Tongue (tissue), 2 donors: ENCODE measurements around the gene CCDC74A. TPM values are rescaled to one million over a fixed set of nuclear protein-coding genes. Genes with fewer than 3 reads are reported as not detected.
"Not testable (repeated sequence)": the region's sequence is repeated elsewhere in the genome, so short reads cannot be mapped to it uniquely, and the experiment has no call there.

Source experiments
- DNase-seq: peaks from one replicate; pipeline ENCODE4 v3.0.0-alpha.2; 2015
- total RNA-seq: library from RNA; depleted of rRNA; stranded (reverse); fragments of >200 nt; gene quantifications from one replicate; pipeline ENCODE4 v1.2.3, GENCODE V29; 2014

The CCDC74A gene
- total RNA-seq, 1 donor from 2014 or later: 2.2 TPM

DNA sequence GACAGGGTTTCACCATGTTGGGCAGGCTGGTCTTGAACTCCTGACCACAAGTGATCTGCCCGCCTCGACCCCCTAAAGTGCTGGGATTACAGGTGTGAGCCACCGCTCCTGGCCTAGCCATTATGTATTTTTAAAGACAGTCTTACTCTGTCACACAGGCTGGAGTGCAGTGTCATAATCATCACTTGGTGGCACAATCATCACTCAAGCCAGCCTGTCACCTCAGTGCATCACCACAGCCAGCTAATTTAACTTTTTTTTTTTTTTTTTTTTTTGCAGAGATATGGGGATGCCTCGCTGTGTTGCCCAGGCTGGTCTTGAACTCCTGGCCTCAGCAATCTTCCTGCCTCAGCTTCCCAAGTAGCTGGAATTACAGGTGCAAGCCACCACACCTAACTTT, 24.1 kb upstream of the CCDC74A start:
- not testable (repeated sequence) for DNase-seq

DNA sequence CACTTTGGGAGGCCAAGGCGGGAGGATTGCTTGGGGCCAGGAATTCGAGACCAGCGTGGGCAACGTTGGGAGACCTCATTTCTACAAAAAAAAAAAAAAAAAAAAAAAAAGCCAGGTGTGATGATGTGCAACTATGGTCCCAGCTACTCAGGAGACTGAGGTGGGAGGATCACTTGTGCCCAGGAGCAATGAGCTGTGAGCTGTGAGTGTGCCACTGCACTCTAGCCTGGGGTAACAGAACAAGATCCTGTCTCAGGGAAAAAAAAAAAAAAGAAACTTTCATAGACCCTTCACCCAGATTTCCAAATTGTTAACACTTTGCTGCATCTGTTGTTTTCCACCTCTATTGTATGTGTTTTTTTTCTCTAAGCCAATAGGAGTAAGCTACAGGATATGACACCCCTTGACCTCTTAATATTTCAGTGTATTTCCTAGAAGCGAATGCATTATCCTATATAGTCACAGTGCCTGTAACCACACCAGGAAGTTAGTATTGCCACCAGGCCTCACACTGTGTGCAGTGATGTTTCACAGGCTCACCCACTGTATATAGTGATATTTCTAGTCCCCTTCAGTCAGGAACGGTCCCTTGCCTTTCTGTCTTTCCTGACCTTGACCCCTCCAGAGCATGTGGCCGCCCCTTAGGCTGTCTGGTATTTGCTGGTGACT, 23.5 kb upstream of the CCDC74A start:
- DNase-seq: not testable (repeated sequence)

DNA sequence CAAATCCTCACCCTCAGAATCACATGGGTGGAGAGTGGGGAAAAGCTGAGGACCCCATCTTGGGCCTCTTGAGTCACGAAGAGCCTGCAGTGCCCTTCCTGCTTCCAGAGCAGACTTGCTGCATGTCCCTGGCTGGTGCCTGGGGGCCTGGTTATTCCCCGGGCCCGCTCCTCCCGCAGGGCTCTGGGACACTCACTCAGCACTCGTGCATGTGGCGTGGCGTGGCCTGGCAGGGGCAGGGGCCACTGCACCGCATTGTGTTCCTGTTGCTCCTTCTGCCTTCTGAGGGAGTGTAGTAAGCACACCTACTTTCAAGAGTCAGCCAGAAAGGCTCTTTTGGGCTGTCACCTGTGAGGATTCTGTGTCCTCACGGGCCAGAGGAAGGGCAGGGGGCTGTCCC, 18.1 kb upstream of the CCDC74A start:
- no peak for DNase-seq

DNA sequence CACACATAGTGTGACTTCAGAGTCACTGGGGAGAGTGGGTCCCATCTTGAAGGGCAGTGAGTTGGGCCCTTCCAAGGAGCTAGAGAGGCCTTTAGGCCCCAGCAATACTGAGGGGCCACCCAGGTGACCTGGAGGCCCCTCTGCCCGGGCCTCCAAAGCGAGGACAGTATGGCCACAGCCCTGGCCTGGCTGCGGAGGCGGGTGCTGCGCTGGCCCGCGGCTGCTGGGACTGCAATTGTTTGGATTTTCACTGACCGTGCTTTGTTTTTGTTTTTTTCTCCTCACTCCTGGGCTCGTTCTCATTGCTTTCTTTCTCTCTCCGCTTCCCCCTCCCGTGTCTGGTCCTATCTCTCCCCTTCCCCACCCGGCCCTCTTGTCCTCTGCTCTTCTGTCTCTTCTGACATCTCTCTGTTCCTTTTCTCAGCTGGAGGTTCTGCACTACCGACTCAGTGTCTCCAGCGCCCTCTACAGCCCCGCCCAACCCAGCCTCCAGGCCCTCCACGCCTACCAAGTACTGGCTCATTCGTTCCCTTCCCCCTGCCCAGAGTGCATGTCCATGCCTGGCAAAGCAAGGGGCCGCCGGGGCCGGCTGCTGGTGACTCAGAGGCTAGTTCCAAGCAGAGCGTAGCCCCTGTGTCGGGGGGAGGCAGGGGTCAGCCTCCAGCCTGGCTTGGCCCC, 16.3 kb upstream of the CCDC74A start:
- not testable (repeated sequence) for DNase-seq

DNA sequence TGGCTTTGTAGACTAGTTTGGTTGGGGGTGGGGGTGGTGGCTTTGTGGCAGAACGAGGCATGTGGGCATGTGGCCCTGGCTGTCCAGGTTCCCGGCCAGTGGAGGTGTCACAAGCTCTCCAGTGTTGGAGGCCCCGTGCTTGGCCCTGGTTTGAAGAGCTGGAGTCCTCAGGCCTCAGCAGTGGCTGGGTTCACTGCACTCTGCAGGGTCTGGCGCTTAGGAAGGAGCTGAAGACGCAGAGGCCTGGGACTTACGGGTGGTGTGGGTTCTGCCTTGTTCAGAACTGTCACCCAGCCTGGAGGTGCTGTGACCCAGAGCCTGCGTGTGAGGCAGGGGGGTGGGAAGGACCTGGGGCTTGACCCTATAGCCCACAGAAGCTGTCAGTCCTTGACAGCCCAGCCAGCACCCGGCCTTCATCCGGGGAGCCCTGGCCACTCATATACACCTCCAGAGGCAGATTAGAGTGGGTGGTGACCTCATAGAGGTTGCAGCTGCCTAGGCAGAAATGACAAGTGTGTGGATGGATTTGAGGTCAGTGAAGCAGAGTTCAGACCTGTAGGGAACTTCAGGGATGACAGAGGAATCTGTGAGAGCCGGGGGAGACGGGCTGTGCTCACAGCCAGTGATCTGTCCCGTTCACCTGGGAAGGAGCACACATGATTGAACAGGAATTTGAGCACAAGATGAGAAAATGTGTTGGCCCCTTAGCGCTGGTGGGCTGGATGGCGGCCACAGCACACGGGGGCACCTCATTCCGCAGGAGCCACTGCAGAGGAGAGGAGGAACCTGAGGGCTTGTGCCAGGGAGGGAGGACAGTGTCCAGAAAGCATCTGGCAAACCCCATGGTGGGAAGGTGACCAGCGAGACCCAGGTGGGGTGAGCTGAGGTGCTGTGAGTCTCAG, 15.5 kb upstream of the CCDC74A start:
- DNase-seq: not testable (repeated sequence)

DNA sequence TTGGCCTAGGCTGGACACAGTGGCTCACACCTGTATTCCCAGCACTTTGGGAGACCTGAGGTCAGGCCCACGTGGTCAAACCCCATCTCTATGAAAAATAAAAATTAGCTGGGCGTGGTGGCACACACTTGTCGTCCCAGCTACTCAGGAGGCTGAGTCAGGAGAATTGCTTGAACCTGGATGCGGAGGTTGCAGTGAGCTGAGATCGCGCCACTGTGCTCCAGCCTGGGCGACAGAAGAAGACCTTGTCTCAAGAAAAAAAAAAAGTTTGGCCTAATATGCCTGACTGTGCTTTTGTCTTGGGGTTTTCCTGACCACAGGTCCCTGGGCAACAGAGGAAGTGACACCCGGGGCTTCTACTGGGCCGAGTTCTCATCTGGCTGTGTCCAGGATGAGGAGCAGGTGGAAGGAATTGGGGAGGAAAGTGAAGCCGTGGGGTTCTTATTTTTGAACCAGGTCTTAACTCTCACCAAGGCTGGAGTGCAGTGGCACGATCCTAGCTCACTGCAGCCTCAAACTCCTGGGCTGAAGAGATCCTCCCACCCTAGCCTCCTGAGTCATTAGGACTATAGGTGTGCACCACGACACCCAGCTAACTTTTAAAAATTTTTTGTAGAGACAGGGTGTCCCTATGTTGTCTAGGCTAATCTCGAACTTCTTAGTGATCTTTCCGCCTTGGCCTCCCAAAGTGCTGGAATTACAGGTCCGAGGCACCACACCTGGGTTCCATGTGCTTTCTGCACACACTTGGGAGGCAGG, 13.1 kb upstream of the CCDC74A start:
- DNase-seq: not testable (repeated sequence)

DNA sequence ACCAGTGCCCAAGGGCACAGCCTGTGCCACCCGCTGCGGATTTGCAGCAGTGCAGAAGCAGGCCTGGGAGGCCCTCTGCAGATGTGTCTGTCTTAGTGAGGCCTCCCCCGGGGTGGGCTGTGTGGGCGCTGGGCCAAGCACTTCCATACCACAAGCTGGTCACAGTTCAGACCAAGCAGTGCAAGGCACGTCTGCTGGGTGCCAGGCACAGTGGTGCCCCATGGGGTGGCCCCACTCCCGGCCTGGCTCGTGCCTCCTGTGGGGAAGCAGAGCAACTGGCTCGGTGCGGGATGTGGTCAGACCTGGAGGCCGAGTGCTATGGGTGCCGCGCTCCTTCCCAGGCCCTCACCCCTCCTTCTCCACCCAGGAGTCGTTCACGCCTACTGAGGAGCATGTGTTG, 12.5 kb upstream of the CCDC74A start:
- not testable (repeated sequence) for DNase-seq

DNA sequence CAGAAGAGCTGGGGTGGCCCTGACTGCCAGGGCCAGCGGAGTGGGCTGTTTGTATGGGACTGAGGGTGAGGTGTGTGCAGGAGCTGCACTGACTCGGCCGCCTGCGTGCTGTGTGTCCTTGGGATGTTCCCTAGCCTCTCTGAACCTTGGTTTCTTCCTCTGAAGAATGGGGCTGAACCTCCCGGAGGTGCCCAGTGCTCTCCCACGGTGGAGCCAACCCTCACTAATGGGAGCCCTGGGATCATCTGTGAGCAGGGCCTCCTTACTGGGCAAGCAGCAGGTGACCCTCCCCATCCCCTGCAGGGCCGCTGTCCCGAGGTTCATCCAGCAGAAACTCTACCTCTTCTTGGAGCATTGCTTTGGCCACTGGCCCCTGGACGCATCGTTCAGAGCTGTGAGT, 11.7 kb upstream of the CCDC74A start:
- no peak for DNase-seq

DNA sequence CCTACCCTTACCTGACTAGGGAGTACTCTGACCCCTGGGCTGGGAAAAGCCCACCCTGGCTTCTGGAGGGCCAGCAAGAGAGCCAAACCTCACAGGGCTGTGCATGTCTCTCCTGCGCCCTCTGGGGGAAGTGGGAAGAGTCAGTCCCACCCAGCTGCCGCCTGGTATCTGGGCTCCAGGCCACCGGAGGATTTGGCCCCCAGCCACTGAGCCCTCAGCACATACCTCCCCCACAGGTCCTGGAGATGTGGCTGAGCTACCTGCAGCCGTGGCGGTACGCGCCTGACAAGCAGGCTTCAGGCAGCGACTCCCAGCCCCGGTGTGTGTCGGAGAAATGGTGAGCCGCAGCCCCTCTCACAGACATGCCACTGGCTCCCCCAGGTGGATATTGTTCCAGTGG, 11.1 kb upstream of the CCDC74A start:
- peak; percentile 10 for DNase-seq

DNA sequence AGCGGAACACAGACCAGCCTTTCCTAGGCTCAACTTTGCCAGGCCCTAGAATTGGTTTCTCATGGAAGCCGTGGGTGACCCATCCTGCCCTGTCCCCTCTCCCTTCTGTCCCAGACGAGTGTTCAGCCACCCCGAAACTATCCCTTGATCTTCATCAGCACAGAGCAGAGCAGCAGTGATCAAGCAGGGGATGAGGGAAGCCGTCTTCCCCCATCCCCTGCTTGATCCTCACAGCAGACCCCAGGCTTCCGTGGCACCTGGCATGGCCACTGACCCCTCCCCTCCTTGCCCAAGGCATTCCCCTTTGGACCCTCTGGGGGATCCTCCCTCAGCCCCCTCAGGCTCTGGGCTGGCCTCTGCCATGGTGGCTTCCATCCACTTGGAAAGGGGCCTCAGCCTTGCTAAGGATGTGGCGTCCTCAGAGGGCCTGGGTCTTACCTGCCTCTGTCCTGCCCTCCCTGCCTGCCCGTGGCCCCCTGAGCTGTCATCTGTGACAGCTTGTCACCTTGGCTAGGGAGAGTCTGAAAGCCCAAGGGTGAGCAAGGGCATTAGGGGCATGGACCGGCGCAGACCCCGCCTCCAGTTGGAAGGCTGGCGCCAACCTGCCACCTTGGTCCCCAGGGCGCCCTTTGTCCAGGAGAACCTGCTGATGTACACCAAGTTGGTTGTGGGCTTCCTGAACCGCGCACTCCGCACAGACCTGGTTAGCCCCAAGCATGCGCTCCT, 10.4 kb upstream of the CCDC74A start:
- DNase-seq: no peak

DNA sequence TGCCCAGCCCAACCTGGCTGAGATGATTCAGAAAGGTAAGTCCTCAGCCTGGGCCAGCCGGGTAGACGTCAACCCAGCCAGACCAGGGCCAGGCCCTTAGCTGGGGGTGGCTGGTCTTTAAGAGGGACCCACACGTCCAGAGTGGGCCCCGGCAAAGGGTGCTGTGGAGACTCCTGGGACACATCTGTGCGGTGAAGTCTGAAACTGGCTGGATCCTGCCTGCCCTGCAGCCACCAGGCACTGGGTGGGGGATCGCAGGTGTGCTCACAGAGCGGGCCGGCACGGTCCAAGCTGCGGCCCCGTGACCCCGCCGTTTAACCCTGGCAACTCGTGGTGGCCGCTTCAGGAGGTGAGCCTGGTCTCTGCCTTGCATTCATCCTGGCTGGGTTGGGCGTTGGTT, 9.8 kb upstream of the CCDC74A start:
- DNase-seq: not testable (repeated sequence)

DNA sequence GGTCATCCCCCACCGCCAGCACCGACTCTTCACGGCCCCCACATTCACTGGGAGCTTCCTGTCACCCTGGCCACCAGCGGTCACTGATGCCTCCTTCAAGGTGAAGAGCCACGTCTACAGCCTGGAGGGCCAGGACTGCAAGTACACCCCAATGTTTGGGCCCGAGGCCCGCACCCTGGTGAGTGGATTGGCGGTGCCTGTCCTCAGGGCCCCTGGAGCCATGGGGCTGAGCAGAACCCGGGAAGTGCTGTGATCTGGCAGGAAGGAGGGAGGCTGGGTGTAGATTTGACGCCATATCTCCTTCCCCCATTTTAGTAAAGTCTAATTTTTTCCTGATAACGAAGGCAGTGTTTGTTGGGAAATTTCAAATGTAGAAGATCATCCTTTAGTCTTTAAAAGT, 9.2 kb upstream of the CCDC74A start:
- not testable (repeated sequence) for DNase-seq

DNA sequence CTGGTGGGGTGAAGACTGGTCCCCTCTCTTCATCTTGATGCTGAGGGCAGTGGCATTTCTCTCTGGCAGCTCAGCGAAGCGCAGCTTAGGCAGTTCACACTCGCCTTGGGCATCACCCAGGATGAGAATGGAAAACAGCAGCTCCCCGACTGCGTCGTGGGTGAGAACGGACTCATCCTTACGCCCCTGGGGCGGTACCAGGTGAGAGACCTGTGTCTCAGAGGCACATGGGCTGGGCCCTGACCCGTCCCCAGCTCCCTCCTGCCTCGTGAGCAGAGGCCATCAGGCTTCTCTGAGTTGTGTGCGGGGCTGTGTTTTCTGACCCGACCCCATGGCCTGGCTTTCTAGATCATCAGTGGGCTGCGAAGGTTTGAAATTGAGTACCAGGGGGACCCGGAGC, 8.2 kb upstream of the CCDC74A start:
- DNase-seq: no peak

DNA sequence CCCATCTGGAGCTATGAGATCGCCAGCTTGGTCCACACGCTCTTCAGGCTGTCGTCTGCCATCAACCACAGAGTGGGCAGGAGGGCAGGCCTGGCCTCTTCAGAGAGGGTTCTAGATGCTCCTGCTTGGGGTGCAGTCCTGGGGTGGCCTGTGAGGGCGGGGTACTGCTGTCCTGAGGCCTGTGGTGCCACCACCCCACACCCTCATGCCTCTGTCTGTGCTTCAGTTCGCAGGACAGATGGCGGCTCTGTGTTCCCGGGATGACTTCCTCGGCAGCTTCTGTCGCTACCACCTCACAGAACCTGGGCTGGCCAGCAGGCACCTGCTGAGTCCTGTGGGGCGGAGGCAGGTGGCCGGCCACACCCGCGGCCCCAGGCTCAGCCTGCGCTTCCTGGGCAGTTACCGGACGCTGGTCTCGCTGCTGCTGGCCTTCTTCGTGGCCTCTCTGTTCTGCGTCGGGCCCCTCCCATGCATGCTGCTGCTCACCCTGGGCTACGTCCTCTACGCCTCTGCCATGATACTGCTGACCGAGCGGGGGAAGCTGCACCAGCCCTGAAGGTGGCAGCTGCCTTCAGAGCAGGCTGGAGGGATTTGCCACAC, 7.7 kb upstream of the CCDC74A start:
- DNase-seq: not testable (repeated sequence)

DNA sequence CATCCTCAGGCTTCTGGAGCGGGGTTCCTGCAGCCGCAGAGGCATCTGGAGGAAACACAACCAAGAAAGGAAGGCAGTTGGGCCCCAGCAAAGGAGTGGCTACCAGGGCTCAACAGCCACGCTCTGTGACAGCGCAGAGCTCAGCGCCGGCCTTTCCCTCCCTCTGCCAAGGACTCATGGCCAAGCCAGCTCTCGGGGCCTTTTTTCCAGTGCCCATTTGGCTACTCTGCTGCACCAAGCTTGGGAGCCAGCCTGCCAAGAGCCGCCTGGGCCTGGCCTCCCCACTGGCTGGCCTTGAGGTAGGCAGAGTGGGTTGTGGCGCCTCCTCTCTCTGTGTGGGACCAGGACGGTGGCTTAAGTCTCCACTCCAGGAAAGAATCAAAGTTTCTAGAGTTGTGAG, 7.2 kb upstream of the CCDC74A start:
- no peak for DNase-seq

DNA sequence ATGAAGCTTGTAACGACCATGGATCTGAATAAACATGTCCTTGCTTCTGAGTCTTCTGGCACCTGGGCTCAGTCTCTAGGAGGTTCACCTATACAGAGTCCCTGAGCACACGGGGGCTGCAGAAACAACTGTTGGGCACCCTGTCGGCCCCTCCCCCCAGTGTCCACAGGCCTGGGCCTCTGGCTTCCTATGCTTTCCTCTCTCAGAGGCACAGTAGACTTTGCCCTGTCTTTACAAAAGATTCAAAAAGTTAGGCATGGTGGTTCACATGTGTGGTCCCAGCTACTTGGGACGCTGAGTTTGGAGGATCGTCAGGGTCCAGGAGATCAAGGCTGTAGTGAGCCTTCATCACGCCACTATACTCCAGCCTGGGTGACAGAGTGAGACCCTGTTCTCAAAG, 6.2 kb upstream of the CCDC74A start:
- not testable (repeated sequence) for DNase-seq

DNA sequence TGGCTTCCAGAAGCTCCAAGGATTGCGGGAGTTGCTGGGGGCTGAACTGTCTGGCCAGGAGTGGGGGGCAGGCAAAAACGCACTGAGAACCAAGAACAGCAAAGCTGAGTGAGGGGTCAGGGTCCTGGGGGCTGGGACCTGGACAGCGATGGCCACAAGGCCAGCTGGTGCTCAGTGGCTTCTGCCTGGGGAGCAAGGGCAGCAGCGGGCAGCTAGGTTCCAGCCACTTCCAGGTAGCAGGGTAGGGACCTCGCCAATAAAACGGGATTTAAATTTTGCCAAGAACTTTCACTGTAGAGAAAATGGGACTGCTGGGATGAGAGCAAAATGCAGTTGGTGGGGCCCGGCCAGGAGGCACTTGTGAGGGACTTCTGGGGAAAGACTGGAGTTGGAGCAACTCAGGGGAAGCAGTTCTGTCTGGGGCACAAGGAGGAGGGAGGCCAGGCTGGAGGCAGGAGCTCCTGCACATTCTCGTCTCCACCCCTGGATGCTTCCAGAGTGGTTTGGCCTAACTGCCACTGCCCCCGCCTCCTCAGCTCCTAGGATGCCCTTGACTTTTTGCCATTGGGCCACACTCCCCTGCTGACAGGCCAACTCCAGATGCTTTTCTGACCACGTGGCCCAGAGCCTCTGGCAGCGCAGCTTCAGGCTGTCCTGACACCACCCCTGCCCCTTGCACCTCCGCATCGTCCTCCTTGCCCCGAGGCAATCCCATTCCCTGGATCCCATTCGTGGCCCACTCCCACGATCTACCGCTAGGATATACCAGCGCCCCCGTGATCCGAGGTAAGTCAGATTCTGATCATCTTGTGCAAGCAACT, 5.5 kb upstream of the CCDC74A start:
- no peak for DNase-seq

DNA sequence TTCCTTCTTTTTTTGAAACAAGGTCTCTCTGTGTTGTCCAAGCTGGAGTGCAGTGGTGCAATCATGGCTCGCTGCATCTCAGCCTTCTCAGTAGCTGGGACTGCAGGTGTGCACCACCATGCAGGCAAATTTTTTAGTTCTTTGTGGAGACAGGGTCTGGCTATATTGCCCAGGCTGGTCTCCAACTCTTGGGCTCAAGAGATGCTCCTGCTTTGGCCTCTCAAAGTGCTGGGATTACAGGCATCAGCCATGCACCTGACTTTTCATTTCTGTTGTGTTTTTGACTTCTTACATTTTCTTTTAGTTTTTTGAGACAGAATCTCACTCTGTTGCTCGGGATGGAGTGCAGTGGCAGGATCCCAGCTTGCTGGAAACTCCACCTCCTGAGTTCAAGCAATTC, 2.4 kb upstream of the CCDC74A start:
- DNase-seq: not testable (repeated sequence)

DNA sequence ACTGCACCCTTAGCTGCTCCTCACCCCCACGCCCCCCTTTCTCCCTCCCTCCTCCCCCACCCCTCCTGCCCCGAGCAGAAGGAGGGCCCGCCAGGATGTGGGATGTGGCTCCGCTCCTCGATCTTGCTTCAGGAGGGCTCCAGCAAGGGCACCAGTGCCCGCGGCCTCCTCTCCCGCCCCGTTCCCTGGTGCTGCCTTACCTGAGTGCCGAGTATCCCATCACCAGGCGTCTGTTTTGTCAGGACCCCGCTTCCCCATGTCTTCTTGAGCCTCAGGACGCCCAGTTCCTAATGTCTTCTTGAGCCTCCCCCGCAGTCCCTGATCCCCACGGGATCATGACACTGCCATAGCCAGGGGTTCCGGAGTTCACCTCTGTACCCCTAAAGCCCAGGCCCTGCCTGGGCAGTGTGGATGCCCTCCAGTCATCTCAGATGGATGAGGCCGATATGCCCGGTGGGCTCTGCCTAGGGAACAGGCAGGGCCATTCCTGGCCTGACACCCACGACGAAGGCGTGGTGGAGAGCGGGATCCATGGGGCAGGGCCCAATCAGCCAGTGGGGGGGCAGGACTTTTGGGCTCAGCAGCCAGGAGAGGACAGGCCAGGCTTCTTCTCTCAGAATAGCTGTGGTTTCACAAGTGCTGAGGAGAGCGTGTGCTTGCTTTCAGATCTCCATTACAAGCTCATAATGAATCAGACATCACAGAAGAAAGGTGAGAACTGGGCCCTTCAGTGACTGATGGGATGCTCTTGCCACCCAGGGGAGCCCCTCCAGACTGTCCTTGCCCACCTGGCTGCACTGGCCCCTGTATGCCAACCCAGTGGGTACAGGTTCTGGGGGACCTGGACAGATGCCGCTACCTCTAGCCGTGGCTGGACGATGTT, 1.5 kb downstream of the CCDC74A start:
- not testable (repeated sequence) for DNase-seq
